Panc1 (cell line): Measurements from ENCODE around the gene PNPLA2.

Experiments
- POLR2AphosphoS5 ChIP-seq: IDR thresholded peaks from 2 replicates; pipeline ENCODE4 v1.6.1; 2012; ENCODE audit warnings: mild to moderate bottlenecking, low read depth, low read length, moderate library complexity
- REST ChIP-seq, 2 experiments: IDR thresholded peaks; 2 replicates each; pipeline ENCODE4 v1.6.1; 2011 to 2012; ENCODE audit warnings: low read depth in 2 of 2, control low read depth in 1 of 2, low read length in 1 of 2, mild to moderate bottlenecking in 1 of 2, moderate library complexity in 1 of 2; ENCODE audit not compliant: insufficient read depth in 1 of 2
- SIN3A ChIP-seq: IDR thresholded peaks from 2 replicates; pipeline ENCODE4 v1.6.1; 2012; ENCODE audit warnings: low read depth, mild to moderate bottlenecking, low read length, moderate library complexity, borderline replicate concordance; ENCODE audit not compliant: insufficient read depth
- TF ChIP-seq, protein P1 (sequence below): fragments of 450-650 bp; IDR thresholded peaks from 2 replicates; pipeline ENCODE4 v1.5.1; 2017; ENCODE audit warnings: mild to moderate bottlenecking

GRCh38 chr11:795634-796564, 22.8 kb upstream of the PNPLA2 start:
- TF ChIP-seq, protein P1, sequence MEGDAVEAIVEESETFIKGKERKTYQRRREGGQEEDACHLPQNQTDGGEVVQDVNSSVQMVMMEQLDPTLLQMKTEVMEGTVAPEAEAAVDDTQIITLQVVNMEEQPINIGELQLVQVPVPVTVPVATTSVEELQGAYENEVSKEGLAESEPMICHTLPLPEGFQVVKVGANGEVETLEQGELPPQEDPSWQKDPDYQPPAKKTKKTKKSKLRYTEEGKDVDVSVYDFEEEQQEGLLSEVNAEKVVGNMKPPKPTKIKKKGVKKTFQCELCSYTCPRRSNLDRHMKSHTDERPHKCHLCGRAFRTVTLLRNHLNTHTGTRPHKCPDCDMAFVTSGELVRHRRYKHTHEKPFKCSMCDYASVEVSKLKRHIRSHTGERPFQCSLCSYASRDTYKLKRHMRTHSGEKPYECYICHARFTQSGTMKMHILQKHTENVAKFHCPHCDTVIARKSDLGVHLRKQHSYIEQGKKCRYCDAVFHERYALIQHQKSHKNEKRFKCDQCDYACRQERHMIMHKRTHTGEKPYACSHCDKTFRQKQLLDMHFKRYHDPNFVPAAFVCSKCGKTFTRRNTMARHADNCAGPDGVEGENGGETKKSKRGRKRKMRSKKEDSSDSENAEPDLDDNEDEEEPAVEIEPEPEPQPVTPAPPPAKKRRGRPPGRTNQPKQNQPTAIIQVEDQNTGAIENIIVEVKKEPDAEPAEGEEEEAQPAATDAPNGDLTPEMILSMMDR, result no peak
- TF ChIP-seq REST (IDR thresholded peaks at IDR 0.05; ENCODE audit: insufficient read depth in 1 of 2, low read depth in 2 of 2, low read length in 1 of 2) (no peak), SIN3A (no peak), POLR2AphosphoS5 (peak; percentile 66)
